ENCODE results near the gene SLC25A38. TPM values are rescaled to one million over a fixed set of nuclear protein-coding genes. Genes with fewer than 3 reads are reported as not detected.

The SLC25A38 gene
- 21.2 TPM for total RNA-seq (ENCODE audit: unreplicated experiment)
- long read RNA-seq, transcript SLC25A38-201 (7 exons, 2,147 nt): major isoform, 27 of 31 reads
- long read RNA-seq, partial matches to known transcripts: 0 of 31 reads
- long read RNA-seq, other reads (novel, unspliced or antisense): 4 of 31 reads

DNA sequence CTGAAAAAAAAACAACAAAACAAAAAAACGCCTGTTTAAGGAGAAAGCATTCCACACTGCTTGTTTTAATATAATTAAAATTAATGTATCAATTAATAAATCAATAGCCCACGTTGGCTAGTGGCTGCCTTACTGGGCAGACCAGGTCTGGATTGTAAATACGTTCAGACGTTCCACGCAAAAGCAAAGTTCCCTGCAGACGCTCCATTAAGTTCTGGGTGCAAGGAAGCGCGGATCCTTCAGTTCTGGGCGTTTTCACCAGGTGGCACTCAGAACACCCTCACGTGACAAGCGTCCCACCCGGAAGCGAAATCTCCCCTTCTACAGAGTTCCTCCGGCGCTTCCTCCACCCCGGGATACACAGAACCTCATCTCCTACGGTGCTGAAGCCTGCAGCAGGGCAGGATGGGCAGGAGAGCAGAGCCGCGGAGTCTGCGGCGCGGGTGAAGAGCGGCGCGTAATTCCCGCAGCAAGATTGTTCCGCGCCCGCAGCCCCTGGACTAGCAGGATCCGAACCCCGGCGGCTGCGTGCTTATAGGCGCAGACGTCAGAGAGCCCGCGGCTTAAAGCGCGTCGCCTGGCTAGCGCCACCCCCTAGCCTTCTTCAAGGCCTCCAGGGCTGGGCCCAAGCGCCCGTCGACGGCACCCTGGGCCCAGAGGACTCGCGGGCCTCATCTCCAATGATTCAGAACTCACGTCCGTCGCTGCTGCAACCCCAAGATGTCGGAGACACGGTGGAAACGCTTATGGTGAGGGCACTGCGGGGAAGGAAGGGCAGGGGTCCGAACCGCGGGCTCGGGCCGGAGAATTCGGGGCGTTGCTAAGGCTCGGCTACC lies at the start of gene SLC25A38:
TSS of gene SLC25A38 (plus strand) at position 326 of the 836 bp plus-strand sequence. CDS start at position 681, 355 bp downstream.
- peaks cover 3% of the 10 kb centered on the region for H3K27me3 Mint-ChIP-seq (ENCODE audit: unreplicated experiment)
- H3K4me3 Mint-ChIP-seq (ENCODE audit: unreplicated experiment): peak within 1 kb of the TSS; percentile 98
- H3K4me1 Mint-ChIP-seq (ENCODE audit: unreplicated experiment): peaks cover 15% of the 10 kb centered on the region
- no peaks in the 10 kb centered on the region for H3K9me3 Mint-ChIP-seq (ENCODE audit: unreplicated experiment)
- peak within 1 kb of the TSS; percentile 92 for H3K27ac Mint-ChIP-seq (ENCODE audit: unreplicated experiment)
- peaks cover 4% of the 10 kb centered on the region for H3K36me3 Mint-ChIP-seq (ENCODE audit: low read depth, unreplicated experiment)
- peak; percentile 68 for DNase-seq (ENCODE audit: low spot score)
- TF ChIP-seq, protein P1, sequence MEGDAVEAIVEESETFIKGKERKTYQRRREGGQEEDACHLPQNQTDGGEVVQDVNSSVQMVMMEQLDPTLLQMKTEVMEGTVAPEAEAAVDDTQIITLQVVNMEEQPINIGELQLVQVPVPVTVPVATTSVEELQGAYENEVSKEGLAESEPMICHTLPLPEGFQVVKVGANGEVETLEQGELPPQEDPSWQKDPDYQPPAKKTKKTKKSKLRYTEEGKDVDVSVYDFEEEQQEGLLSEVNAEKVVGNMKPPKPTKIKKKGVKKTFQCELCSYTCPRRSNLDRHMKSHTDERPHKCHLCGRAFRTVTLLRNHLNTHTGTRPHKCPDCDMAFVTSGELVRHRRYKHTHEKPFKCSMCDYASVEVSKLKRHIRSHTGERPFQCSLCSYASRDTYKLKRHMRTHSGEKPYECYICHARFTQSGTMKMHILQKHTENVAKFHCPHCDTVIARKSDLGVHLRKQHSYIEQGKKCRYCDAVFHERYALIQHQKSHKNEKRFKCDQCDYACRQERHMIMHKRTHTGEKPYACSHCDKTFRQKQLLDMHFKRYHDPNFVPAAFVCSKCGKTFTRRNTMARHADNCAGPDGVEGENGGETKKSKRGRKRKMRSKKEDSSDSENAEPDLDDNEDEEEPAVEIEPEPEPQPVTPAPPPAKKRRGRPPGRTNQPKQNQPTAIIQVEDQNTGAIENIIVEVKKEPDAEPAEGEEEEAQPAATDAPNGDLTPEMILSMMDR (IDR thresholded peaks at IDR 0.05; ENCODE audit: unreplicated experiment): no peak

GRCh38 chr3:39333607-39334006 lies 49.6 kb upstream of the SLC25A38 start:
- no peak for DNase-seq (ENCODE audit: low spot score)
- Mint-ChIP-seq H3K4me3 (ENCODE audit: unreplicated experiment) (no peak overlapping the region), H3K36me3 (ENCODE audit: low read depth, unreplicated experiment) (no peaks in the 10 kb centered on the region), H3K27me3 (ENCODE audit: unreplicated experiment) (no peaks in the 10 kb centered on the region), H3K4me1 (ENCODE audit: unreplicated experiment) (no peaks in the 10 kb centered on the region), H3K27ac (ENCODE audit: unreplicated experiment) (no peak overlapping the region), H3K9me3 (ENCODE audit: unreplicated experiment) (no peaks in the 10 kb centered on the region)
- TF ChIP-seq, protein P1 (IDR thresholded peaks at IDR 0.05; ENCODE audit: unreplicated experiment): no peak

DNA sequence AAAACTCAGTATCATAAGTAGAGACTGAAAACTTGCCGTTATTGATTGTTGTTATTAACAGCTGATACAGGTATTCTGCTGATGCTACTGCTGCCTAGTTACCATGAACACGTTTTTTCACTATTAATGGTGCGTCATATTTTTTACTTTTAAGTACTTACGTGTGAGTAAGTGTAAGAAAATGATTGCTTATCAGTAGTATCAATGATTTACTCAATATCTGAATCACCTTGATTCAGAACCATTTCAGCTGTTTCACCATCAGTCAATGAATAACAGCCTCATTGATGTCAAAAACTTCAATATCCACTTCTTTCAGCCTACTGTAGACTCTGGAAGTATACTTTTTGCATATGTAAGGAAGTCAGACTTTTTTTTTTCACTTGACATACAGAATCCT lies 49.0 kb upstream of the SLC25A38 start:
- Mint-ChIP-seq H3K27ac (ENCODE audit: unreplicated experiment) (no peak overlapping the region), H3K4me3 (ENCODE audit: unreplicated experiment) (no peak overlapping the region), H3K27me3 (ENCODE audit: unreplicated experiment) (no peaks in the 10 kb centered on the region), H3K36me3 (ENCODE audit: low read depth, unreplicated experiment) (no peaks in the 10 kb centered on the region), H3K4me1 (ENCODE audit: unreplicated experiment) (no peaks in the 10 kb centered on the region), H3K9me3 (ENCODE audit: unreplicated experiment) (no peaks in the 10 kb centered on the region)
- TF ChIP-seq, protein P1 (IDR thresholded peaks at IDR 0.05; ENCODE audit: unreplicated experiment): no peak
- DNase-seq (ENCODE audit: low spot score): no peak

- H3K4me1 Mint-ChIP-seq (ENCODE audit: unreplicated experiment): peaks cover 2% of the 10 kb centered on the region
- no peaks in the 10 kb centered on the region for H3K27me3 Mint-ChIP-seq (ENCODE audit: unreplicated experiment)
- H3K4me3 Mint-ChIP-seq (ENCODE audit: unreplicated experiment): no peak overlapping the region
- DNase-seq (ENCODE audit: low spot score): no peak
- no peaks in the 10 kb centered on the region for H3K36me3 Mint-ChIP-seq (ENCODE audit: low read depth, unreplicated experiment)
- no peak overlapping the region for H3K27ac Mint-ChIP-seq (ENCODE audit: unreplicated experiment)
- H3K9me3 Mint-ChIP-seq (ENCODE audit: unreplicated experiment): no peaks in the 10 kb centered on the region
- TF ChIP-seq, protein P1 (IDR thresholded peaks at IDR 0.05; ENCODE audit: unreplicated experiment): no peak
Observed at GRCh38 chr3:39338201-39338600, 45.0 kb upstream of the SLC25A38 start.

DNA sequence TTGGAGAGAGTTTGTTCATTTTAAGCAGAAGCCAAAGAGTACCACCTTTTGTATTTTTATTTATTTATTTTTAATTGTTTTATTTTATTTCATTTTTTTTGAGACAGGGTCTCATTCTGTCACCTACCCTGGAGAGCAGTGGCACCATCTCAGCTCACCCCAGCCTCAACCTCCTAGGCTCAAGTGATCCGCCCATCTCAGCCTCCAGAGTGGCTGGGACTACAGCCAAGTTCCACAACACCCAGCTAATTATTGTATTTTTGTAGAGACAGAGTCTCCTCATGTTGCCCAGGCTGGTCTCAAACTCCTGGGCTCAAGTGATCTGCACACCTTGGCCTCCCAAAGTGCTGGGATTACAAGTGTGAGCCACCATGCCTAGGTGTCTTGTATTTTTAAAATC lies 44.1 kb upstream of the SLC25A38 start:
- no peaks in the 10 kb centered on the region for H3K36me3 Mint-ChIP-seq (ENCODE audit: low read depth, unreplicated experiment)
- TF ChIP-seq, protein P1 (IDR thresholded peaks at IDR 0.05; ENCODE audit: unreplicated experiment): no peak
- no peak for DNase-seq (ENCODE audit: low spot score)
- no peaks in the 10 kb centered on the region for H3K27me3 Mint-ChIP-seq (ENCODE audit: unreplicated experiment)
- no peak overlapping the region for H3K27ac Mint-ChIP-seq (ENCODE audit: unreplicated experiment)
- H3K4me1 Mint-ChIP-seq (ENCODE audit: unreplicated experiment): peaks cover 4% of the 10 kb centered on the region
- H3K4me3 Mint-ChIP-seq (ENCODE audit: unreplicated experiment): no peak overlapping the region
- no peaks in the 10 kb centered on the region for H3K9me3 Mint-ChIP-seq (ENCODE audit: unreplicated experiment)
